GM18502 (cell line): ENCODE data around the gene APBB1IP.
"Not testable (repeated sequence)": the region's sequence is repeated elsewhere in the genome, so short reads cannot be mapped to it uniquely, and the experiment has no call there.

Source experiments
- ATAC-seq: cut with Tn5 transposase; IDR thresholded peaks from one replicate; pipeline ENCODE4 v1.9.1; 2021; ENCODE audit warnings: mild to moderate bottlenecking; ENCODE audit not compliant: unreplicated experiment, poor library complexity

The APBB1IP gene

DNA sequence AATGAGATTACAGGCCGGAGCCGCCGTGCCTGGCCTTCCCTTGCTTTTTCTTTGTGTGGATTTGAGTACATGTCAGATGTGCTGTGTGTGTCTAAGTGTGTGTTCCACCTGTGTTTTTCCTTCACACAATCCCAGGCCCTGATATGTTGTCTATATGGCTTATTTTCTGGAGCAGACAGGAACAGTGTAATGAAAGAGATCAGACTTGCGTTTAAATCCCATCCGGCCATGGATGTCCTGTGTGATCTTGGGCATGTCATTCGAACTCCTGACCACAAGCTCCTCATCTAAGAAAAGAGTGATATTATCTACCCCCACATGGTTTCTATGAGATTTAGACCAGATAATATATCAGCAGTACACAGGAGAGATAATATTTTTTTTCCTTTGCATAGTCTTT lies 37.2 kb downstream of the APBB1IP start:
- ATAC-seq, result no peak

DNA sequence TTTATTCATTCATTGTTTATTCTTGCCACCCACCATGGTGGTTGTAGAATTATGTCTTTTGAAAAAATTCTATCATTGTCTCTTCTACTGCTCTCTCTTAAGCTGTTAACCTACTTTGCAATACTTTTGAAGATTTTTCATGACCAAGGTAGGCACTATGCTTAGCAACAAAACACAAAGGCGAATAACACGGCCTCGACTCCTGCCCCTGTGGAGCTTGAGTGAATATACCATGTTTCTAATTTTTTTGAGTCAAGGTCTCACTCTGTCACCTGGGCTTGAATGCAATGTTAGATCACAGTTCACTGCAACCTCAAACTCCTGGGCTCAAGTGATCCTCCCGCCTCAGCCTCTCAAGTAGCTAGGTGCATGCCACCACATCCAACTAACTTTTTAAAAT lies 39.4 kb downstream of the APBB1IP start:
- ATAC-seq, result no peak

DNA sequence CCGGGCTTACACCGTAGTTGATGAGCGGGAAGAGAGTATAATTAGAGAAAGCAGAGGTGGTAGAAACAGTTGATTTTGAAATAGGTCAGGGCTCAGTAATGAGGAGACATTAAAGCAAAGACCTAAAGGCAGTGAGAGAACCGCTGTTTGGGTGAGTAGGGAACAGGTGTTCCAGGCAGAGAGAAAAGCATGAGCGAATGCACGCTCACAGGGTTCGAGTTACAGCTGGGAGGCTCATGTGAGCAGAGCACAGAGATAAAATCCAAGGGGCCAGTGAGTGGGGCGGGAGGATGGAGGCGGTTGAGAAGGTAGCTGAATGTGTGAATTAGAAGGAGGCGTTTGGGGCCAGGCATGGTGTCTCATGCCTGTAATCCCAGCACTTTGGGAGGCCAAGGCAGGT lies 39.9 kb downstream of the APBB1IP start:
- no peak for ATAC-seq

DNA sequence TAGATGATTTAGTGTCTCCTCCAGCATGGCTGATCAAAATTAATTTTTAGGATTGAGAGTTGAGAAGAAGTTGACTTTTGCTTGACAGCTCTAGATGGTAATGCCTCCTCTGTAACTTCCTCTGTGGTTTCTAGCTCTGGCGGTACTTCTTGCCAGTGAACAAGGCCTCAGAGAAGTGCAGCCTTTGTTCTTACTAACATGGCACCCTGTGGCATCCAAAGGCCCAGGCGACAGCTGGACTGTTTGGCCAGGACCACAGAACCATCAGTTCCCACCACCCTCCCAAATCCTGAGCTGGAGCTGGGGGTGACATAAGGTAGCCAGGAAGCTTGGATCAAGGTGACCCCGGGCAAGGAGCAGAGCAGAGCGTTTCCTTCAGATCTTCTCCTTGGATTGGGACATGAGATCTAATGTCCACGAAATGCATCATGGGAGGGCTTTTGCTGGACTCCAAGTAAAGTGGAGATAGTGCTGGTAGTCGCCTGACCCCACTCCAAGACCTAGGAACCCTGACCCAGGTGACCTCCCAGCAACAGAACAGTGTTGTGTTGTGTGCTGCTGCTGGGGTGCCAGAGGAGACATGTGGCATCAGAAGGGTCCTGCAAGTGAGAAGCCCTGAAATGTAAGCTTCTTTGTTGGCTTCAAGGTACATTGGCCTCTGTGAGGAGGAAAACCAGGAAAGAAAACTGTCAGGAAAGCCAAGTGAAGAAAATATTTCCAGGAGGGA lies 41.8 kb downstream of the APBB1IP start:
- ATAC-seq, result peak; percentile 37

DNA sequence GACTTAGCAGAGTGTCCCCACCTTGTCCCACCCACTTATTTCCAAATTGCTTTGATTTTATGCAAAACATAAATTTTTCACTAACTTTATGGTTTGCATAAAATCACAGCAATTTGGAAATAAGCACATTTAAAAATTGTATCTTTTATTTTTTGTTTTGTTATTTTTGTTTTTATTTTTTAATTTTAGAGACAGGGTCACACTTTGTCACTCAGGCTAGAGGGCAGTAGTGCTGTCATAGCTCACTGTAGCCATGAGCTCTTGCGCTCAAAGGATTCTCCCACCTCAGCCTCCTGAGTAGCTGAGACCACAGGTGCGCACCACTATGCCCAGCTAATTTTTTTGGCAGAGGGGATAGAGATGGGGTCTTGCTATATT lies 43.2 kb downstream of the APBB1IP start:
- ATAC-seq, result no peak

DNA sequence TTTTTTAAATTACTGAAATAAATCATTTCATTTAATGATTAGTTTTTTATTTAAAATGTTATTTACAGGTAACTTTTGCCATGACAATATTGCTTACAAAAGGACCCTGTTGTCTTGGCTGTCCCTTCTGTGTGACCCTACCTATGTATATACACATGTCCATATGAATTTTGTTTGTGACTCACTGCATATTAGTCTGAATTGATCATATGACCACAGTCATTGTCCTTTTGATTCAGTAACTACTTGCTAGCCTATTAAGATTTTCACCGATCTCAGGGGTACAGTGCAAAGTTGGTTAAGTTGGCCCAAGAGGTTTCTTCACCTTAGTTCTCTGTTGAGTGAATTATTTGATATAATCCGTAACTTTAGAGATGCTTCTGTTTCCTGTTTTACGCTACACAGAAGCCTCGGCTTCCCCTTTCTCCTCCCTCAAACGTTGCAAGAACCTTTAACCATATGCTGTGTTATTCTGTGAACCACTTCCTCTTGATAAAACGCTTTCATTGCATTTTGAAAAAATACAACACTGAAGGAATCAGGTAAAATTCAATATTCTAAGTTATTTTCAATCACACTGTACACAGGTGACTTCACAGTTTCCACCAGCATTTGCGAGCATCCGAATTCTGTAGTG lies 43.9 kb downstream of the APBB1IP start:
- peak; percentile 44 for ATAC-seq

DNA sequence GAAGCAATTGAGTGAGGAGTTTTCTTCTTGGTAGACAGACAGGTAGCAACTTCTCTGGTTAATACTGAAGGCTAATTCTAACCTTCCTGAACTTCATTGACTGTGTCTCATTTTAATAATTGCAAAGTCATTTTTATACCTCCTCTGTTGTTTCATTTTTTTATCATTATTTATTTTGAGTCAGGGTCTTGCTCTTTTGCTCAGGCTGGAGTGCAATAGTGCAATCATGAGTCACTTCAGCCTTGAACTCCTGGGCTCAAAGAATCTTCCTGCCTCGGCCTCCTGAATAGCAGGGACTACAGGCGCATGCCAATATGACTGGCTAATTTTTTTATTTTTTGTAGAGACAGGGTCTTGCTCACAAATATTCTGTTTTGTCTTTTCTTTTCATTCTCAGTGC lies 45.4 kb downstream of the APBB1IP start:
- no peak for ATAC-seq

DNA sequence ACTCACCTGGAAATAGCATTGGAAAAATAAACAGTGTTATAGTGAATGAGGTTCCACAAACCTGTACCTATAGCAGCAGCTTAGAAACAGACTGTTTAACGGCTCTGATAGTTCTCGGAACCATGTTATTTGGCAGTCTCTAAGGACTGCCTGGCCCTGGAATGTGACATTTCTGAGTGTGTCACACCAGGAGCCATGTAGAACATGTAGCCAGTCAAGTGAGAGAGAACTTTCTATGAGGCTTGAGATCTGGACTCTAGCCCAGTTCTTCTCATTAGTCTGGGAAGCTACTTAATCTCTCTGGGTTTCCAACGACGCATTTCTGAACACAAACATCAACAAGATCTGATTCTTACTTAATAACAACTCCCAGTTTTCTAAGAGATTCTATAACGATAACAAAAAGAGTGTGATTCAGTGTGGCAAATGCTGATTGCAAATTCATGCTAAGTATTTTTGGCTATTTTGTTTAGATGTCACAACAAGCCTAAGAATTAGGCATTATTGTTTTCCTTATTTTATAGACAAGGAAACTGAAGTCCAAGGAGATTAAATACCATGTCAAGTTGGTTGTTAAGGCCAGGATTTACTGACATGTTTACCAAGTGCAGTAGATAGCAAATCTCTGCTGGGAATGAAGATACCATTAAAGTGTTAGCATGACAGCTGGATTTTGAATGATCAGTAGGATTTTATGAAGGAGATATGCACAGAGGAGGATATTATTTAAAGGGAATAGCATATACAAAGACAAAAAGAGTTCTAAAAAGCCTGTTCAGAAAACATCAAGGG lies 47.2 kb downstream of the APBB1IP start:
- ATAC-seq, result no peak

DNA sequence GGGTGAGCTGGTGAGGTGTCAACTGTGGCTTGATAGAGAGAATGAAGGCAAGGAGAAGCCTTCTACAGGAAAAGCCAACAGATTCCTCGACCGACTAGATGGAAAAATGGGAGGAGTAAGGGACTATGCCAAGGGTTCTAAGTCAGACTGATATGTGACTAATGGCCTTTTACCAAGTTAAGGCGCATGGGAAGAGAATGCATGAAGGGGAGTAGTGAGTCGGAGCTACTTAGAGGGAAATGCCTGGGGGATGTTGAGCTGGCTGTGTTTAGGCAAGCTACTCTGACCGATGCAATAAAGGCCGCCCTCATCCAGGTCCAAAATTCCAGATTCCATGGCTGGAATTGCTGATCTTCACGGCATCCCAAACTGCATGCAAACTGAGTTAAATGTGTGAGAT lies 48.2 kb downstream of the APBB1IP start:
- no peak for ATAC-seq

DNA sequence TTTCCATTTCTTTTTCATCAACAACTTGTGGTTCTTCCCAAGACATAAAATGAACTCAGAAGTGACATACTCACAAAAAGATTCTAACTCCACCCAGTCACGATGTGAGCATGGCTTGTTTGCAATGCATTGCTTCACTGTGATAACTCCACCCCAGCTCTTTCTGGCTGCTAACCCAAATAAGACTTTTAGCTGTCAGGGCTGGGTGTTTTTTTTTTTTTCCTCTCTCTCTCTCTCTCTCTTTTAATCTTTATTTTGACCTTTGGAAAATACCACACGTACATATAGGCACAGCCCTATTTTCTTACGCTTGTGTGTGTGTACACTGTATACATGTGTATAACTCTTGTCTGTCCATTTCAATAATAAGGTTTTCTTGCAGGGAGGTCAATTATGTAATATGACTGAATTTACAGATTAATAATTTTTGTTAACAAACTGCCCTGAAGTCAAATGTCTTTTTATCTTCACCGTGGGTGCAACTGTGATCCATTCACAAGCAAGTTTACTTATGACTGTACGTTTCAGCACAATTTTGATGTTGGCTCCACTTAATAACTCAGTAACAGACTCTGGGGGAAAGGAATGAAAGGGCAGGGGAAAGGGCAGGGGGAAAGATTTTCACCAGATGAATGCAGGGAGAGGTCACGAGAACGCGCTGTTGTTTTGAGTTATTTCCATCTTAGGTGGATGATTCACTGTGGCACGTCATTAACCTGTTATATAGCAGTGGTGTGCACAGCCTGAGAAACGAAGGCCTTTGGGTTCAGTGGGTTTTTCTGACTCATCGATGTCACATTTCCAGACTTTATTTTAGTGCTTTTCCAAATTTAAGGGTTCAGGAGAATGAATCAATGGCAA lies 49.1 kb downstream of the APBB1IP start:
- ATAC-seq, result peak; percentile 79

DNA sequence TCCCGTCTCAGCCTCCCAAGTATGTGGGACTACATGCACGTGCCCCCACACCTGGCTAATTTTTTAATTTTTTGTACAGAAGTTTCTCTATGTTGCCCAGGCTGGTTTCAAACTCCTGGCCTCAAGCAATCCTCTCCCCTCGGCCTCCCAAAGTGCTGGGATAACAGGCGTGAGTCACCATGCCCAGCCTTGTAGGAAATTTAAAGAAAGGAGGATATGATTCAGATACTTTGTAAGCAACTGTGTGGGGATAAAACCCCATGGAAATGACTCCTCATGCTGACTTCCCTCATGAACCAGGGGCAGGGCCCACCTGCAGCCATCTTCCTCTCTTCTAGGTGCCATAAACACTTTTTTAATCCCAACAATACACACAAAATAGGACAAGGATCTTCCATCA lies 50.2 kb downstream of the APBB1IP start:
- ATAC-seq, result no peak

DNA sequence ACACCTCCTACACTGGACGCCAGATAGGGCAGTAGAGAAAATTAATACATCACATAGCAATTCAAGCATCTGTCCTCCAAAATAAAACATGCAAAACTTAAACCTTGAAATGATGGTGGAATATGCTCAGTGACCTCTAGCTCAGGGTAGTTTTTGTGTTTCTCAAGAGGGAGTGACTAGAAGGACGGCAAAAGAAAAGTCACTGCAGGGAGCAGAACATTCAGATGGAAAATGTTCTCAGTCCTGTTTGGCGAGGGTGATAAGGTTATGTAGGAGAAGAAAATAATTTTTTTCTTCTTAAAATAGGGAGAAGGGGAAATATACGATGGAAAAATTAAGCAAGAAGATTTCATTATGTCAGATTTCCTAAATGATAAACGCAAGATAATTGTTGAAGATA lies 50.9 kb downstream of the APBB1IP start:
- ATAC-seq, result no peak

DNA sequence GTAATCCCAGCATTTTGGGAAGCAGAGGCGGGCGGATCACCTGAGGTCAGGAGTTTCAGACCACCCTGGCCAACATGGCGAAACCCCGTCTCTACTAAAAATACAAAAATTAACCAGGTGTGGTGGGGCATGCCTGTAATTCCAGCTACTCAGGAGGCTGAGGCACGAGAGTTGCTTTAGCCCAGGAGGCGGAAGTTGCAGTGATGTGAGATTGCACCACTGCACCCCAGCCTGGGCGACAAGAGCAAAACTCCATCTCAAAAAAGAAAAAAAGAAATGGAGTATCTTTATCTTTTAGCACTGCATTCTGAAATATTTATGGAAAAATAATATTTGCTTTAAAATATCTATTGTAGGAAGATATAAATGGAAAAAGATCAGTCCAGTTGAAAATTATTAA lies 52.2 kb downstream of the APBB1IP start:
- ATAC-seq, result not testable (repeated sequence)

DNA sequence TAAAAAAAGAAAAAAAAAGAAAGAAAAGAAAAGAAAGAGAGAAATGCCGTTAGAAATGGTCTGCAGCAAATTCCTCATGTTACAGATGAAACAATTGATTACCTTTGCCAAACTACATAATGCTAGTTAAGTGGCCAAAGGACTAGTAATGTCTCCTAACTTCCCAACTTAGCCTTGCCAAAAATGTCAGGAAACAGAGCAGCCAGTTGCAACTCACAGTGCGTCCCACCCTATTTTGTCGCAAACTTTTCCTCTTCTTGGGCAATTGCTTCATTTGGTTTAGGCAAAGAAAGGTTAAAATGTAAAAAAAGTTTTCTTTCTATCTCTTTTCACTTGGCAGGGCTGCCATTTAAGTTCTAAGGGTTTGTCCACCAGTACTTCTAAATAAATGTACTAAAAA lies 53.1 kb downstream of the APBB1IP start:
- no peak for ATAC-seq

DNA sequence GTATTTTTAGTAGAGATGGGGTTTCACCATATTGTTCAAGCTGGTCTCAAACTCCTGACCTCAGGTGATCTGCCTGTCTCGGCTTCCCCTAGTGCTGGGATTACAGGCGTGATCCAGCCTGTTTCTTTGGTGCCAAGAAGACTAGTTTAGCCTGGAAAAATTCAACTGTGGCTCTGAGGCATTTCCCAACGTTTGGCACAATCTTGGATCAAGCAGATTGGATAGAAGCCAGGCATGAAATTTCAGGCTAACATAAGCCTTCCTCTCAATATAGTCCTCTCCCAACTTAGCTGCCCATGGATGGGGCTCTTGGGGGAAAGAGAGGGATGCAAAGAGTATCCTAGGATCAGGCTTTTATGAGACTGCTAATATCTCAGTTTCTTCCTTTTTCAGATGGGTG lies 53.8 kb downstream of the APBB1IP start:
- ATAC-seq, result no peak

DNA sequence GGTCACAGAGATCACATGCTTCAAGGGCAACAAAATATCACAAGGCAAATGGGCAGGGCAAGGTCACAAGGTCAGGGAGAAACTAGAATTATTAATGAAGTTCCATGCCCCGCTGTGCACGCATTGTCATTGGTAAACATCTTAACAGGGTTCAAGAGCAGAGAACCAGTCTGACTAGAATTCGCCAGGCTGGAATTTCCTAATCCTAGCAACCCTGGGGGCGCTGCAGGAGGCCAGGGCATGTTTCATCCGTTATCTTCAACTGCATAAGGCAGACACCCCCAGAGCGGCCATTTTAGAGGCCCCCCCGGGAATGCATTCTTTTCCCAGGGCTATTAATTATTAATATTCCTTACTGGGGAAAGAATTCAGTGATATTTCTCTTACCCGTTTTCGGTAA lies 54.6 kb downstream of the APBB1IP start:
- ATAC-seq, result not testable (repeated sequence)

DNA sequence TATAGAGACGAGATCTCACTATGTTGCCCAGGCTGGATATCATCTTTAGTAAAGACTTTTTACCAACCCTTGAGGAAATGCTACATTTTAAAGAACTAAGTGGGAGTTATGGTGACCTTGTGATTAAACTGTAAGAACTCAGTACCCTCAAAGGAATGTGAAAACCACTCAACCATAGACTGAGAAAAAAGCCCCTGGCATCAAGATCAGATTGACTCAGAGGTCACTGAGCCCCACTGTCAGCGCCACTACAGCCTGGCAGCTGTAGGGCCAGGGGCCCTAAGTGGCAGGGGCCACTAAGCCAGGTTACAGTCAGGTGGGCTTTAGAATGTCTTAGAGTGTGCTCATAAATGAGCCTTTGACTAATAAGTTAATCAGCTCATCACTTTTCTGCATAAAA lies 55.9 kb downstream of the APBB1IP start:
- no peak for ATAC-seq

DNA sequence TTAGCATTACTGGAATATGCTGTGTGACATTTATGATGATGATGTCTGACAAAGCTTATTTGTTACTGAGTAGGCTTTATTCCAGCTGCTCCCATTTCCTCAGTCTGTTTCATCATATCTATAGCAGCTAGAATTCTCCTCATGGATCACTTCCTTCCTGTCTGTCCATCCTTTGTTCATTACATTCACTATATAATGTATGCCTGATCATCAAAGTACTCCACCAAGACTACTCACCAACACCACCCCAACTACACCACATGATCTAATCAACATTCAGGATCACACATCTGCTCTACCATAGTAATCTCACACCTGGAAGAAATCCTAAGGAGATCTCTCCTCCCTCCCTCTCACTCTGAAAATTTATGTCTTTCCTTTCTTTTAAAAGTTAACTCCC lies 61.3 kb downstream of the APBB1IP start:
- no peak for ATAC-seq

DNA sequence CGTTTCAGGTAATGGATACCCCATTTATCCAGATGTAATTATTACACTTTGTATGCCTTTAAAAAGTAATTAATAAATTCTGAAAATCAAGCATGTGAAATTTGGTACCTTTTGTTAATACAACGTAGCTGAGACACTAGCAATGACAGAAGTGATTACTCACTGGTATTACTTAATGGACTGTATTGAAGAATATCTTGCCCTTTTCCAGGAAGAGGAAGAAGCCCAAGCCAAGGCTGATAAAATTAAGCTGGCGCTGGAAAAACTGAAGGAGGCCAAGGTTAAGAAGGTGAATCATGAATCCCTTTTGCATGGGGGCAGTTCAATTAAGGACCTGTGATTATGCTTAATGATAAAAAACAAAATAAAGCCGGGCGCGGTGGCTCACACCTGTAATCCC lies 64.8 kb downstream of the APBB1IP start:
- ATAC-seq, result no peak

DNA sequence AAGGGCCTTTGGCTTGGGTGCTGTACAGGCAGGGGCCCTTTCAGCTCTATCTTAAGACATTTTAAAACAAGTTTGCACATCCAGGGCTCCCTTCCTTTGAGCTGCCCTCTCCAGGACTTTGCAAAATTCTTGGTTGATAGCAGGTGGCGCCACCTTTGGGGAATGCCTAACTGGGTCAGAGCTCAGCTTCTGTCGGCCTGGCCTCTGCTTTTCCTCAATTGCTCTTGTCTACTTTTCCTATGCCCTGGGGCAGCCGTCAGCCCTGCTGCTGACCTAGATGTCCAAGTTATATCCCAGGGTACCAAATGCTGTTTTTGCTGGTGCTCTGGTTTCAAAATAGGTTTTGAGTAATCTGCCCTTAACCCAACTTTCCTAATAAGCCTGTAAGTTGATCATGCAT lies 65.8 kb downstream of the APBB1IP start:
- no peak for ATAC-seq

DNA sequence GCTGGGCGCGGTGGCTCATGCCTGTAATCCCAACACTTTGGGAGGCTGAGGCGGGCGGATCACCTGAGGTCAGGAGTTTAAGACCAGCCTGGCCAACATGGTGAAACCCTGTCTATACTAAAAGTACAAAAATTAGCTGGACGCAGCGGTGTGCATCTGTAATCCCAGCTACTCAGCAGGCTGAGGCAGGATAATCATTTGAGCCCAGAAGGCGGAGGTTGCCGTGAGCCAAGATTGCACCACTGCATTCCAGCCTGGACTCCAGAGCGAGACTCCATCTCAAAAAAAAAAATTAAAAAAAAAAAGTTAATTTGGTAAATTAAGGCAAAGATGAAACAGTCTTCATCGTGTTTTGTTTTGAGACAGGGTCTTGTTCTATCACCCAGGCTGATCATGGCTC lies 66.3 kb downstream of the APBB1IP start:
- ATAC-seq, result not testable (repeated sequence)
